HG02798 (cell line): ENCODE results near the gene PRSS50.
A peak's percentile ranks its signal among the peaks of the same experiment; 100 is the strongest.
"Not testable (repeated sequence)": the region's sequence is repeated elsewhere in the genome, so short reads cannot be mapped to it uniquely, and the experiment has no call there.

ENCODE experiments used
- ATAC-seq: cut with Tn5 transposase; IDR thresholded peaks from one replicate; pipeline ENCODE4 v1.9.1; 2021; ENCODE audit warnings: mild to moderate bottlenecking; ENCODE audit not compliant: unreplicated experiment, poor library complexity

PRSS50 gene

DNA sequence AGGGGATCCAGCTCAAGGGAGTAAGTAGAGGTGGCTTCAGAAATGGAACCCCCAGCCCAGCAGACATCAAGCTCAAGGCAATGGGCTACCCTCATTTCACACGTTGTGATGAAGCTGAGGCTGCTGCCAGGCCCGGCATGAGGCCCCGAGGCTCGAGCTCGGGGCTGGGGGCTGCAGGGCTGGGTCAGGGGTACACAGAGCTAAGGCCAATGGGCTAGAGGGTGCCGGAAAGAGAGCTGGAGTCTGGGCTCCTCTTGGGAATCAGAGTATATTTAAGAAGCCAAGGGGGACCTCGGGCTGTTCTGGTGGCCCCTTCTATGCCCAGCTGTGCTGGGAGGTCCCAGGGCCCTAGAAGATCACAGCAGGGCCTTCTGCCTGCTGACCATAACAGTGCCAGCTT, 7.4 kb downstream of the PRSS50 start:
- ATAC-seq: no peak

GRCh38 chr3:46709721-46710120, 7.9 kb downstream of the PRSS50 start:
- no peak for ATAC-seq

DNA sequence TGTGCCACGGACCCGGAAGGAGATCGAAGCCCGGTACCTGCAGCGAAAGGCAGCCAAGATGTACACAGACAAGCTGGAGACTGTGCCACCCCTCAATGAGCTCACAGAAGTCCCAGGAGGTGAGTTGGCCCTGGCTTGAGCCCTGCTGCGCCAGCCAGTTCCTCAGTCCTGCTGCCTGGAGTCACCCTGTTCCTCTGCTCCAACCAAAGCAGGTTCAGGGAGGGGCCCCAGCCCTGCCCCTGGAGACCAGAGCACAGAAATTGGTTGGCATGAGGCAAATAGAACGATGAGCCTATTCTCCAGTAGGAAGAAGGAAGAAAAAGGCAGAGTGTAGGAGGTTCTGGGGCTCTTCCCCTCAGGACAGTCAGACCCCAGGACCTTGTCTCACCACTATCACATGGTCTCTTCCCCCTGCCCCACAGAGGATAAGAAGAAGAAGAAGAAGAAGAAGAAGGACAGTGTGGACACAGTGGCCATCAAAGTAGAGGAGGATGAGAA, 8.5 kb downstream of the PRSS50 start:
- ATAC-seq: no peak

DNA sequence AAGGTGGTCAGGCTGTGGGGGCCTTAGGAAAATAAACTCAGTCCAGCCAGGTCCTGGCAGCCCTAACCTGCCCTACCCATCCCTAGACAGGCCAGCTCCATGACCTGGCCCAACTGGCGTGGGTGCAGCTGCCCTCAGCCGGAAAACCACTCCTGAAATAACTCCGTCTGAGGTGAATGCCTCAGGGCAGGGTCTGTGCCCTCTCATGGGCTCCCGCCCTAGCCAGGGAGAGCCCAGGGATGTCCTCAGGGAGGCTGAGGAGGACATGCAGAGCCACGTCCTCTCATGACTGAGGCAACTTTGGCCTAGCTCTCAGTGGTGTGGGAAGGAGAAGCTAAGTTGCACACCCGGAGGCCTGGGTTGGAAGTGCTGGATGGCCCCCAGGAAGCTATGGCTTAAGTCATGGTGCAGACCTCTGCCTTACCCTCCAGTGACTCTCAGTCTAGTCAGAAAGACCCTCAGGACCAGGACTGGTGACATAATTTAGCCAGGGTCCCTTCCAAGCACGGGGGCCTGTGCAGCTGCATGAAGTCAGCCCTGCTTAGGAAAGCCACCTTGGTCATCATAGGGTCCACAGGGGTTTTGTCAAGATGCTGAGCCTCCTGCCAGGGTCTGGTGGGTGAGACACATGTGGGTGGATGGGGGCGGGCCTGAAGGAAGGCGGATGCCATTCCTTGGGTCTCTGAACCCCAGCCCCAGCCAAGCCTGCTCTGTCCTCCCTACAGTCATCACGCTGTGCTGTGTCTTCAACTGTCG, 9.1 kb downstream of the PRSS50 start:
- no peak for ATAC-seq

GRCh38 chr3:46707601-46708011, 10.1 kb downstream of the PRSS50 start:
- ATAC-seq: no peak

DNA sequence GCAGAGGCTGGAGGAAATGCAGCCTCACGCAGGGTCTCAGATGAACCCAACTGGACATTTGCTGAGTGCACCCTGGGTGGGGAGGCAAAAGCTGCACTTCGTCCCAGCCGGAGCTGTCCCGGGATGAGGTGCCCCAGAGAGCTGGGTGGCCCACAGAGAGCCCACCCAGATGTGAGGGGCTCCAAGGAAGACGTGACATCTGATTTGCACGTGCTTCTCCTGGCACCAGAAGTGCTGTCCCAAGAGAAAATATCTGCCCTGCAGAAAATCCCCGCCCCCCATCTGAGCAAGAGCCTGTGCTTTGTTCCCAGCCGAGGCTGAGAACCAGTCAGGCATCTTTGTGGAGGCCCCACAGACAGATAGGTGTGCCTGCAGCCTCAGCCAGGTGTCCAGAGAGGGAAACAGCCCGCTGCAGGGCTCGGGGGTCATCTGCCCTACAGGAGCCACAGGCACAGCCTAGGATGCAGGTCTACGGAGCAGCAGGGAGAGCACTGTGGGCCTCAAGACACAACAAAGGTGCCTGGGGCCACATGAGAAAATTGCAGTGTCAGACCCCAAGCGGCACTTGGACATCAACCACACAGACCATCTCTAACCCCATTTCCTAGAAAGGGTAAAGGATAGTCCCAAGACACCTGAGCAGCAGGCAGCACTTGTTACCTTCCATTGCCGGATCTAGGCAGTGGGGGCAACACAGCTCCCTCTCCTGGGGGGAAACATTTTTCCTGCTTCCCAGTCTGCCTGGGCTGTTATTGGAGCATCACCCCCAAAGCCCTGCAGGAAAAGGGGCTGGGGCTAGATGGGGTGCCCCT, 10.7 kb downstream of the PRSS50 start:
- no peak for ATAC-seq

- no peak for ATAC-seq
Measured at GRCh38 chr3:46705751-46706552, 11.7 kb downstream of the PRSS50 start.

DNA sequence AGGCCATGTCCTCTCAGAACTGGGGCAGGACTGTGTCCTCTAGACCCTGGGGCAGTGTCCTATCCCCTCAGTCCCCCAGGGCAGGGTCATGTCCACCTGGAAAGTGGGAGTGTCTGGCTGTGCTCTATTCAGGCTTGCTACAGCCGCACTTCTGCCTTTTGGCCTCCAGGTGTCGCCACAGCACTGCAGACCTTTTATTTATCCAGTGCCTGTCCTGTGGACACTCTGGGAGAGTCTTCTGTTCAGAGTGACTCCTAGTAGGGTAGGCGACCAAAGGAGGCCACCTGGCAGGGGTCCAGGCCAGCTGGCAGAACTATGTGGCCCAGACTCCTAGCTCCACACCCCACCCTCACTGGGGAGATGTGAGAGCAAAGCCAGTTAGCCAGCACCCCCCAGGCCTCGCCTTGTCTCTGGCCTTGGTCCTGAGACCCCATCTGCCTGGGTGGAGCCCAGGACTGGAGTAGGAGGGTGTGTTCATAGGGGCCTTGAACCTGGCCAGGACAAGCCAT, 12.6 kb downstream of the PRSS50 start:
- ATAC-seq: peak; percentile 53

DNA sequence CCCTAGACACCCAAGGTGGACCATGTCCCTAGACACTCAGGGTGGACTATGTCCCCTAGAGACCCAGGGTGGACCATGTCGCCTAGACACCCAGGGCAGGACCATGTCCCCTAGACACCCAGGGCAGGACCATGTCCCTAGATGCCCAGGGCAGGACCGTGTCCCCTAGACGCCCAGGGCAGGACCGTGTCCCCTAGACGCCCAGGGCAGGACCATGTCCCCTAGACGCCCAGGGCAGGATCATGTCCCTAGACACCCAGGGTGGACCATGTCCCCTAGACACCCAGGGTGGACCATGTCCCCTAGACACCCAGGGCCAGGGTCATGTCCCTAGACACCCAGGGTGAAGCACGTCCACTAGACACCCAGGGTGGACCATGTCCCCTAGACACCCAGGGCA, 13.3 kb downstream of the PRSS50 start:
- not testable (repeated sequence) for ATAC-seq

DNA sequence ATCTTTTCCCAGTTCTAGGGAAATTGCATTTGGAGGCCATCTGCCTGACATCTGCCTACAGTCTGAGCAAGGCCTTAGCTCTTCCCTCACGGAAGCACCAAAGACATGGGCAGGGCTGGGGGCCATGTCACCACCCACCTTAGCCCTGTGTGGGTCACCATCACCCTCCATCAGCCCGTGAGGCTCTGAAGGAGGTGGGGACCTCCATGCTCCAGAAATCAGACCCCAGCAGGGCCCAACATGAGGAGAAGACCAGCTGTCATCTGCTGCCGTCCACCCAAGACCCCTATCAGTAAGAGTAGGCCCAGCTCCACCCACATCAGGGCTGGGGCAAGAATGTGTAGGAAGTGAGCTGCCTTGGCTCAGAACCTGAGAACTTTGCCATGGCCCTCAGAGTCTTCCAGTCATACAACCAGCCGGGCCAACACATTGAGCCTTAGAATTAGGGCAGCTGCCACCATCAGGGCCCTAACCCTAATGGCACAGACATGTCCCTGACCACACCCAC, 14.6 kb downstream of the PRSS50 start:
- ATAC-seq: no peak

DNA sequence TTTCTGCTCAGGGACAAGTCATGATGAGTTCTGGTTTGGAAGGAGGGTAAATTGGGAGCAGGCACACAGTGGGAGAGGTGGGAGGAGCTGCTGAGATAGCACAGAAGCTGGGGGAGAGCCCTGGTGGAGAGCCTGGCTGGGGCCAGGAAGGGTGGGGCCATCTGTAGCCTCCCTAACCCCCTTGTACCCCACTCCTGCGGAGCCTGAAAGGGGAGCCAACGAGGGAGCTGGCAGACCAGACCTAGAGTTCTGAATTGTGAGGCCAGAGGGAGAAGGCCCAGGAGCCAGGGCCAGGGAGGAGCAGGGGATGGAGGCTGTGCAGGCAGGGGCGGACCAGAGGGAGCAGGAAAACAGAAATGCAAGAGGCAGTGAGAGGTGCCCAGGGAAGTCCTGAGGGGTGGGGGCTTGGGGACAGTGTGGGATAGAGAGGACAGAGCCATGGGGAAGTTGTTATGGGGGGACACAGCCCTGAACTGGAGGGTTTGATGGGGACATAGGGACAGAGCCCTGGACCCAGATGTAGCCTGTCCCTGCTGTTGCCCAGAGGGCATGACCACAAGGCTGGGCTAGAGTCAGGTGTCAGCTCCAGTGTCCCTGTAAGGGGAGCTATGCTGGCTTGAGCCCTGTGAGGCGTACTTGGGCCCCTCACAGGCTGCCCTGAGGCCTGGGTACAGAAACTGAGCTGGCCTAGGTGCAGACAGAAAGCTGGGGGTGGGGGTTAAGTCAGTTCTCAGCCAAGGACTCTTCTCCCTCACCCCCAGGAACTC, 15.2 kb downstream of the PRSS50 start:
- no peak for ATAC-seq

- ATAC-seq: no peak
Measured at GRCh38 chr3:46701181-46701939, 16.3 kb downstream of the PRSS50 start, which contains the start of gene TMIE. Gene TMIE, plus strand, starts transcription at chr3:46701392. Its CDS starts 96 bp downstream, at chr3:46701488.

GRCh38 chr3:46700772-46701171, 16.9 kb downstream of the PRSS50 start:
- no peak for ATAC-seq

- no peak for ATAC-seq
Measured at GRCh38 chr3:46699676-46700523, 17.8 kb downstream of the PRSS50 start.

- no peak for ATAC-seq
Measured at GRCh38 chr3:46695962-46696894, 21.4 kb downstream of the PRSS50 start.

GRCh38 chr3:46695177-46695961, 22.3 kb downstream of the PRSS50 start:
- no peak for ATAC-seq
